HG02798 (cell line): ENCODE data around the gene MVB12B.

Source experiments
- ATAC-seq: cut with Tn5 transposase; IDR thresholded peaks from one replicate; pipeline ENCODE4 v1.9.1; 2021; ENCODE audit warnings: mild to moderate bottlenecking; ENCODE audit not compliant: unreplicated experiment, poor library complexity

Gene MVB12B

GRCh38 chr9:126420643-126421564 is 94.3 kb downstream of the MVB12B start:
- no peak for ATAC-seq

DNA sequence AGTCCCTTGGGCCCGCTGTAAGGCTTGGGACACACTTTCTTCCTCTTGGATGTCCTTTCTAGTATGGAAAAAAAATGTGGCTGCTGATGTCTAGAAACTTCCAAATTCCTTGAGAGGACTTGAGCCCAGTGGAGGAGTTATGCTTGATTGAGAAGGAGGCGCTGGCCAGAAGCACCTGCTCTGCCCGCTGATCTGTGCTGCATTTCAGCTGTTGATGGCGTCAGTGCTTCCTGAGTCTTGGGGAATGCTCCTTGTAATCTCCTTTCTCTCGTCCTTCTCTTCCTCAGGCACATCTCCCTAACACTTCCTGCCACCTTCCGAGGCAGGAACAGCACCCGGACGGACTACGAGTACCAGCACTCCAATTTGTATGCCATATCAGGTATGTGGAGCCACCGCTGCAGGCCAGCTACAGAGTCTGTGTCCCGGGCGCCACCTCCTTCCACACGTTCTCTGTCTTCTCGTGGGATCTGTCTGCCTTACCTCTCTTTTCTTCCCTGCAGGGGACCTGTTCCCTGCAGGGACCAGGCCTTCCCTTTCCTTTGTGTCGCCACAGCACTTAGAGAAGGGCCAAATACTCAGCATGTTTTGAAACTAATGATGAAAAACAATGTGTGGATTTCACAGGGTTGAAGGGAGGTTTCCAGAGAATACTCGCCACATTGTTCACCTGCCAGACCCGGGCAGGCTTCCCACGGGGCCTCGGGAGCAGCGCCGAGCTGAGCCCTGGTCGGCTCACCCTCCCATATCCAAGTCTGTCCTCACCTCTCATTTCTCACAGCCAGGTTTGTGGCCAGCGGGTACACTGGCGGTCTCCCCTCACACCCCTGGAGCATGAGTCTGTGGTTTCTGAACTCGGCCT is 95.2 kb downstream of the MVB12B start:
- ATAC-seq = no peak

DNA sequence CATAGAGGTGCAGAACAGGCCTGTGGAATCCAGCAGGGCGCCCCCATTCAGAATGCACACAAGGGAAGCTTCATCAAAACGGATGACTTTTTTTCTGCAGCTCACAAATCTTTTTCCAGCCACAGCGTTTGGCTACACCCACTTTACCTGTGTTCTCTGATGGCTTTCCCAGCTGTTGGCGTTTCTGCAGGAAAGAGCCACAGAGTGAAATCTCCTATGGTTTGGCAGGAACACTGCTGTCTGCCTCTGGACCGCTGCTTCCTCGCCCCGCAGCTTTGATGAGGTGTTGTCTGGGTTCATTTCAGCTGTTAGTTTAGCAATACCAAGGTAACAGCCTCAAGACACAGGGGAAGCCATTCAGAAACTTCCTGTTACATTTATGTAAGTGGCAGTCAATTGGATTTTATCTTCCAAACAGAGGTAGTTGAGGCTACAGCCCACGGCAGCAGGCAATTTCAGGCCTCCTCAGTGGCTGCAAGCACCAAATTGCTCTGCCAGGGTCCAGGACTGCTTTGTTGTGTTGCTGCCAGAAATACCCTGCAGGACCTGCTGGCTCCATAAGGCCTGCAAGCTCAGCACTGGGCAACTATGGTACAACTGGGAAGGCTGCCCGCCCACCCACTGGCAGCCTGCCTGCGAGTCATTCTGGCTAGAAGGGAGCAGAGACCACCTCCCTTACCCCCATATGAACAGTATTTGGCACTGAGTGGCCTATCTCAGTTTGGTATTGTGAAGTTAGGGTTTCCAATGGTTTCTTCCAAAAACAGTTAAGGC is 96.7 kb downstream of the MVB12B start:
- ATAC-seq = no peak

DNA sequence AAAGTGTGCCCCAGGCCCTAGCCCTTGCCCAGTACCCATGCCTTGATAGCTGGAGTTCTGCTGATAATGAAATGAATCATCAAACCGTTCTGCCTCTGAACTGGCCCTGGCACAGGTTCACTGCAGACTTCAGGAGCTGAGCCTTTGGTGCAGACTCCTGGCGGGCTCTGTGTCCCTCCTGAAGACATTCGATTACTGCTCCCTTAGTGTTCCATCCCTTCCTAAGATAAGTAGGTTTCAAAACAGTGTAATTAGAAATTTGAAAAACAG is 97.2 kb downstream of the MVB12B start:
- no peak for ATAC-seq

DNA sequence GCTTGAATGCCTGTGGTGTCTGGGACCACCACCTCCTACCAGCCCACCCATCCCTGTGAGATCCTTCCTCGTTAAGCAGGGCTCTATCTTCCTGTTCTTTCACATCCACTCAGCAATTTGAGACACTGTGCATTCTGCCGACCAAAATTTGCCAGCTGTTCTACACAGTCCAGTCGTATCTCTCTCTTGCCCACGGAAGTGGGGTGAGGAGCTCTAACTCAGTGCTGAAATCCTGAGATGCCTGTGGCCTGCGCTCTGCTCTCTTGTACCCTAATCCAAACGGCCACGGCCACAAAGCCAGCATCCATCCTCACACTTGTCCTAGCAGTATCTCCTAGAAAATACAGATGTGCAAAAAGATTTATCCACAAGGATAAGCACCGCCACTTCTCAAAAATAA is 97.9 kb downstream of the MVB12B start:
- ATAC-seq = no peak

DNA sequence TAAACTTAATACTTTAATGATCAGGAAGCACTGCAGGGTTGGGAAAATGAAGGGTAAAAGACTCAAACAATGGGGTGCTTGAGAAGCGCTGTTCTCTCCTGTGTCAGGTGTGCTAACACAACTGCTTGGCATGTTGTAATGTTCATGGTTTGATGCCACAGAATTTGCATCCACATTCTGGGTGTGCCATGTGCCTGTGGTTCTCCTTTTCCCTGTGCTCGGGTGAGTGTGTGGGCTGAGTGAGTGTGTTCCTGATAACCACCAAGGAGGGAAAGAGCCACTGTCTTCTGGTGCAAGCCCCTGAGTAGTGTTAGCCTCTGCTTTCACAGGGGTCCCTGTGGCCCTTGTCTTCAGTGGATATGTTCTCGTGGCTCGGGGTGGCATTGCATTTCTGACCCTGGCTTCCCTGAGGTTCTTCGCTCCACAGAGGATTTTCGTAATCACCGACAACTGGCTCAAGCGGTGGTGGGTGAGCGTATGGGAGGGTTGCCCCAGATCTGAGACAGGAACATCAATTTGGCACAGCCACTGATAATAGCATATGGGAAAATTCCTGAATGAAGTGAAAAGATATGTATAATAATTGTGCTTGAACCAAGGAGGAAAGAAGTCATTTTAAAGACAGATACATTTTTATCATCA is 102.0 kb downstream of the MVB12B start:
- ATAC-seq = no peak

DNA sequence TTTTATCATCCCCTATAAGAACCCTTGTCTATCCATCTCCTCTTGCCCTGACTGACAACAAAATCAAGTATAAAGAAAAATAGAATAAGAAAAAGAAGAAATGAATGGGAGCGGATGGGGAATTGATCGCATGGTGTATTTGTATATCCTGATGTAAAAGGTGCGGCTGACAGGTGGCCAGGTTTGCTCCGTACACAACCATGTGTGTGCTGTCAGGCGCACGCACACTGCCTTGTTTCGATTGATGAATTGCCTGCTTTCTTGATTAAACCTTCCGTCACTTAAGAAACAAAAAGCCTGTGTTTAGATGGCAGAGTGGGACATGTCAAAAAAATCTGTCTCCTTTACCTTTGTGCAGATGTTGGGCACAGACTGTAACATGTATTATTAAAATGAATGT is 102.6 kb downstream of the MVB12B start:
- no peak for ATAC-seq

DNA sequence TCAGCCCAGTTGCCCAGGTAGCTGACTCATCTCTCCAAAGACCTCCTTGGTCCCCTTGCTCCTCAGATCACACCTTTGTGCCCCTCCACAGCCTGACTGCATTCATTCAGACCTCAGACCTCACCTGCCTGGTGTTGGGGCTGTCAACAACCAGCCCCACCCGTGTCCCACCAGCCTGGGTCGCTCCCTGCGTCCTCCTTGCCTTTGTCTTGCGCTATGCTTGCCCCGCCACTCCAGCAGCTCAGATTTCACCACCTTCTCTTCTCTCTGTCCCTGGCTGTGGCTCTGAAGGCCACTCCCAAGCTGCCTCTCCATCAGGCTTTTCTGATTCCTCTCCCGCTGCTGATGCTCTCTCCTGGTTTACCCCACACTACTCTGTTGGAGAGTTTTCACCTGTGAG is 103.5 kb downstream of the MVB12B start:
- no peak for ATAC-seq

- no peak for ATAC-seq
Observed at GRCh38 chr9:126431077-126431742, 104.6 kb downstream of the MVB12B start.

GRCh38 chr9:126432659-126433058 is 106.0 kb downstream of the MVB12B start:
- no peak for ATAC-seq

- ATAC-seq = no peak
Observed at GRCh38 chr9:126435105-126435504, 108.5 kb downstream of the MVB12B start.

DNA sequence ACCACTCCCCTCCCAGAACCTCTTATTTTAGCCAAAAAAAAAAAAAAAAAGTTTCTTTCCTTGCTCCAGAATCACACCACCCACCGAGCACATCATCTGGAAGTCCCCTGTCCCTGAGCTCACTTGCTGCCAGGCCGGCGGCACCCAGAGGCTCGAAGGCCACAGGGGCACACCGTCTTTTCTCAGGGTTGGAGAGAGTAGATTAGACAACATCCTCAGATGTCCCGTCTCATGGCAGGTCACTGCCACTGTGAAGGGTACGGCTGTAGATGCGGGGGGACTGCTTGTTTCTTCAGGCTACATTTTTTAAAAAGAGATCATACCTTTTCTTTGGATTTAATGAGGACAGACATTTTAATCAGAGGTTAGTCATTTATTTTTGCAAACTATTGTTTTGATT is 109.0 kb downstream of the MVB12B start:
- no peak for ATAC-seq

DNA sequence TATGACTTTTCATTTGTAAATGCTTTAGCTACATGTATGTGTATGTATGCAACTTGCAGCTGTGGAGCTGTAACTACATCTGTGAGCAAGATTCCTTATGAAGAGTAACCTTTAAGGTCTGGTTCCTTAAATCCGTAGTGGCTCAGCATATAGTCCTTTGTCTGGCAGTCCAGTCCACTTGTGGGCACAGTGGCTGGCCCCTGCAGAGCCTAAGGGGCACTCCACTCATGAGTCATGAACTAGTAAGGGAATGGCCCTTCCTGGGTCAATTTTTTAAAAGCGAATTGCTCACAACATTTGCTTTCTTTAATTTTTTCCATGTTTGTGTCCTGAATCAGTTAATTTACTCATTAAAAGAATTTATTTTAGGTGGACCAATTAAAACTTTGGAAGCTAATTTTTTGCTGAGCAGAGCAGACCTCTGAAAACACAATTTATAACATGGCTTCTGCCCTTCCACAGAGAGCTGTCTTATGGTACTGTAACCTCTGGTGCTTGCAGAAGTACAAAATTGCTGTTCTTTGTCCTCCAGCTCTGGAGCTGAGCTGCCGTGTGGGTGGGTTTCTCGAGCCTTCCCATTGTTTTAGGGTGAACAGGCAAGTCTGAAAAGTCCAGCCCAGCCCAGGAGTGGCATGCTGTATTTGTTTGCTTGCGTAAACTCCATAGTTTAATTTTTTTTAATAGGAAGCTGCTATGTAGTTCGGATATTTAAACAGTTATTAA is 110.1 kb downstream of the MVB12B start:
- ATAC-seq = no peak

GRCh38 chr9:126437268-126437666 is 110.6 kb downstream of the MVB12B start:
- no peak for ATAC-seq

DNA sequence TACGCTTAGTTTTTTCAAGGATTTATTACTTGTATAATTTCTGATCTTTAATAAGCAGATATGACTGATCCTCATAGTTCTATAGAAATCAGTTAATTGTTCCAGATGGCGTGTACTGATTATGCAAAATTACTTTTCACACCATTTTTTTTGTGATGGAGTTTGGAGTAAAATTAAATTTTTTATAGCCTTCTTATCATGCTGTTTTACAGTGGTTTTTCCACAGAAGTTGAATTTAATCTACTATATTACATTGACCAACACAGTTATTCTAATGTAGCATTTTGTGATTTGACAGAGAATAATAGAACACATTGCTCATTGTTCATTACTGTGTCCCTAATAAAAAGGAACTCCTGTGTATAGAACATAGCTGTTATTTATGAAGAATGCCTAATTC is 111.1 kb downstream of the MVB12B start:
- no peak for ATAC-seq

DNA sequence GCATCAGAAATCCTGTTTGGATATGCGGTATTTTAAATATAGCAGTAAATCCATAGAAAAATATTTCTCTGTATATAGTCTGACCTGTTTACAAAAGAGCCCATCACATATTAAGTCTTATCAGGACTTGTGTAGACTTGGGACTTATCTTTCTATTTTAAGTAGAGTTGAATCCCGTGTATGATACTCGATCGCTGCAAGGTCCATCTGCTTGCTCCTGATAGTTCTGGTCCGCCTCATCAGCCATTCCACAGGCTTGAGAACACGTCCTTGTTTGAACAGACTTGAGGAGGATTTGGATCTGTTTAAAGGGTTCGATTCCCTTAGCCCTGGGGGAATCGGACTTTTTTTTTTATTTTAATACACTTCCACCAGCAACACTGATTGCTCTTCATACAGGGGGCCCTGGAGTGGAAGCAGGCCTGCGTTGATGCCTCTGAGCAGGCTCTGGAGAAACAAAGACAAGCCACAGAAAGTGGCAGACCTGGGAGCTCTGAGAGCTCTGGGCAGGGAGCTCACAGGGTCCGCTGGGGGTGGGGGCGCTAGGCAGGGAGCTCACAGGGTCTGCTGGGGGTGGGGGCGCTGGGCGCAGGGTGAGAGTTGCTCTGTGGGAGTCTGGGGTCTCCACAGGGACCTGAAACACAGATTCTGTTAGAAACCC is 112.2 kb downstream of the MVB12B start:
- no peak for ATAC-seq

GRCh38 chr9:126439402-126439765 is 112.8 kb downstream of the MVB12B start:
- ATAC-seq = no peak

GRCh38 chr9:126439883-126440653 is 113.4 kb downstream of the MVB12B start:
- ATAC-seq = no peak
